Neural crest cell (in vitro differentiated cells): ENCODE measurements around the gene CREB3L2. TPM values are rescaled to one million over a fixed set of nuclear protein-coding genes. Genes with fewer than 3 reads are reported as not detected.
A peak's percentile ranks its signal among the peaks of the same experiment; 100 is the strongest.

Source experiments
- DNase-seq: peaks from one replicate; pipeline ENCODE4 v3.0.0; 2021; ENCODE audit warnings: low read depth, mixed read lengths, low spot score
- H3K27ac Mint-ChIP-seq: one replicate; pipeline ENCODE4 v1.8.0; 2021; ENCODE audit warnings: mild to moderate bottlenecking, mixed read lengths; ENCODE audit not compliant: unreplicated experiment
- H3K27me3 Mint-ChIP-seq: 2 replicates; pipeline ENCODE4 v1.8.0; 2021; ENCODE audit warnings: low read depth, mild to moderate bottlenecking, mixed read lengths
- H3K36me3 Mint-ChIP-seq: 2 replicates; pipeline ENCODE4 v1.8.0; 2021; ENCODE audit warnings: low read depth, mild to moderate bottlenecking, mixed read lengths
- H3K4me1 Mint-ChIP-seq: 2 replicates; pipeline ENCODE4 v1.8.0; 2021; ENCODE audit warnings: mixed read lengths
- H3K4me3 Mint-ChIP-seq: one replicate; pipeline ENCODE4 v1.8.0; 2021; ENCODE audit warnings: mild to moderate bottlenecking, mixed read lengths
- H3K9me3 Mint-ChIP-seq: 2 replicates; pipeline ENCODE4 v1.8.0; 2021; ENCODE audit warnings: mixed read lengths
- CTCF ChIP-seq: fragments of 200-600 bp; sonication (generic); conservative IDR thresholded peaks from 2 replicates; pipeline ENCODE4 v1.5.0; 2021; ENCODE audit warnings: antibody characterized with exemption, mild to moderate bottlenecking
- total RNA-seq: library from RNA; stranded (reverse); gene quantifications from 2 replicates; pipeline ENCODE4 v1.2.1, GENCODE V29; 2021

The CREB3L2 gene
- total RNA-seq, 1 donor from 2014 or later: 51.9 TPM

DNA sequence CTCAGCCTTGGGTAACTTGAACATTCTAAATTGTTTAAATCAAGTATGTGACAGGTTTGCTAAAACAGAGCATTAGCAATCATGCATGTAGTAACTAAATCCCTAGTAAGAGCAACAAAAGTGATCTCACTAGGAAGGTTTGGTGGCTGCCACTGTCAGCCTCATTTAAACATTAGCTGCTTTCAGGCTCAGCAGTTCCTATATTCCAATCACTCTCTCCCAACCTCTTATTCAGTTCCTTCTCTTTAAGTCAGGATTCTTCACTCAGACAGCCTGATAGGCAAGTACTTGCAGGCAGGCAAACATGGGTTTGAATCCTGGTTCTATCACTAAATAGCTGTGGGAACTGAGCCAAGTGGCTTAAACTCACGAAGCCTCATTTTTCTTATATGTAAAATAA is 3.6 kb downstream of the CREB3L2 start:
- TF ChIP-seq CTCF: no peak
- H3K27ac Mint-ChIP-seq: no peak overlapping the region
- peaks cover 46% of the 10 kb centered on the region for H3K4me1 Mint-ChIP-seq
- peak overlapping the region; percentile 91 for H3K4me3 Mint-ChIP-seq
- DNase-seq: no peak
- H3K9me3 Mint-ChIP-seq: no peaks in the 10 kb centered on the region
- no peaks in the 10 kb centered on the region for H3K27me3 Mint-ChIP-seq
- peaks cover 4% of the 10 kb centered on the region for H3K36me3 Mint-ChIP-seq

- no peak for DNase-seq
- Mint-ChIP-seq H3K36me3 (peaks cover 7% of the 10 kb centered on the region), H3K27ac (no peak overlapping the region), H3K9me3 (no peaks in the 10 kb centered on the region), H3K4me3 (peak overlapping the region; percentile 59), H3K27me3 (no peaks in the 10 kb centered on the region), H3K4me1 (peaks cover 50% of the 10 kb centered on the region)
- no peak for TF ChIP-seq CTCF
Observed at GRCh38 chr7:137996871-137997270, 5.0 kb downstream of the CREB3L2 start.

DNA sequence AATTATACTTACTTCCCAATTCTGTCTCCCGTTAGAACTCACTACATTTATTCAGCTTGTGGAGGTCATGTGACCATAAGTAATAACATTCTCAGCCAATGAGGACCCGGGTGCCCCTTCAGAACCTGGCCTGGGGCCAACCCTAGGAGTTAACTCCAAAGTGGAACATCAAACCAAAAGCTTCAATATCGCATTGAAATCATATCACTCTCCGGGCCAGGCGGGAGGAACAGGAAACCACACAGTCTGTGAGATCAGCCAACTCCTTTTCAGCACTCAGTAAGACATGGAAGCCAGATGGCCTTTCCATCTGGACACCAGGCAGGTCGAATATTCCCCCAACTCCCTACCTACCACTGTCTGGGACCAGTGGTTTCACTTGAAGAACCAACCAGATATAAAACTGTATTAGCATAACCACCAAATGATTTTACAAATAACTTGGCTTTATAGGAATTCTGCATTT is 5.5 kb downstream of the CREB3L2 start:
- H3K27ac Mint-ChIP-seq: no peak overlapping the region

GRCh38 chr7:137994216-137994615 is 7.7 kb downstream of the CREB3L2 start:
- no peak overlapping the region for H3K4me3 Mint-ChIP-seq
- H3K9me3 Mint-ChIP-seq: no peaks in the 10 kb centered on the region
- no peaks in the 10 kb centered on the region for H3K27me3 Mint-ChIP-seq
- DNase-seq: no peak
- H3K27ac Mint-ChIP-seq: no peak overlapping the region
- peaks cover 8% of the 10 kb centered on the region for H3K36me3 Mint-ChIP-seq
- H3K4me1 Mint-ChIP-seq: peaks cover 36% of the 10 kb centered on the region
- TF ChIP-seq CTCF: no peak

More for the DNA sequence above, 5.5 kb downstream of the CREB3L2 start:
- Mint-ChIP-seq H3K4me1 (peaks cover 52% of the 10 kb centered on the region), H3K36me3 (peaks cover 8% of the 10 kb centered on the region), H3K27me3 (no peaks in the 10 kb centered on the region), H3K9me3 (no peaks in the 10 kb centered on the region), H3K4me3 (peak overlapping the region; percentile 58)
- no peak for TF ChIP-seq CTCF
- DNase-seq: no peak

DNA sequence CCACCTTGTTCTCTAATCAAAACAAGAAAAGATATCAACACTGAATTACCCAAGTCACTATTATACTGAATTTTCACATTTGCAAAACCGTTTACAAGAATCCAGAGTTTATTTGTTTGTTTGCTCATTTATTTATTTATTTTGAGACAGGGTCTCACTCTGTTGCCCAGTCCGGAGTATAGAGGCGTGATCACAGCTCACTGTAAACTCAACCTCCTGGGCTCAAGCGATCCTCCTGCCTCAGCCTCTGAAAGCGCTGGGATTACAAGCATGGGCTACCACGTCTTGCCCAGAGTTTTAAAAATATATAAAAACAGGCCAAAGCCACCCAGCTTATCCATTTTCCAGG is 8.5 kb downstream of the CREB3L2 start:
- H3K4me1 Mint-ChIP-seq: peaks cover 30% of the 10 kb centered on the region
- no peak overlapping the region for H3K4me3 Mint-ChIP-seq
- H3K9me3 Mint-ChIP-seq: no peaks in the 10 kb centered on the region
- H3K27ac Mint-ChIP-seq: peak overlapping the region; percentile 22
- peaks cover 8% of the 10 kb centered on the region for H3K36me3 Mint-ChIP-seq
- TF ChIP-seq CTCF: no peak
- no peak for DNase-seq
- no peaks in the 10 kb centered on the region for H3K27me3 Mint-ChIP-seq
